Measurements from ENCODE around the gene FDXACB1. TPM values are rescaled to one million over a fixed set of nuclear protein-coding genes. Genes with fewer than 3 reads are reported as not detected.

Gene FDXACB1
- total RNA-seq, 1 donor = 3.7 TPM

GRCh38 chr11:111913997-111914396 is 35.0 kb upstream of the FDXACB1 start:
- H3K4me3 ChIP-seq (ENCODE audit: low read depth, low read length) = peak overlapping the region; percentile 55
- peak; percentile 86 for DNase-seq (ENCODE audit: low read depth)
- no peak for TF ChIP-seq CTCF (IDR thresholded peaks at IDR 0.05; ENCODE audit: insufficient read depth, low read length)

- TF ChIP-seq CTCF (IDR thresholded peaks at IDR 0.05; ENCODE audit: insufficient read depth, low read length) = no peak
- DNase-seq (ENCODE audit: low read depth) = no peak
- peak overlapping the region; percentile 55 for H3K4me3 ChIP-seq (ENCODE audit: low read depth, low read length)
These were observed 34.3 kb upstream of the FDXACB1 start for GRCh38 chr11:111913031-111913861.

GRCh38 chr11:111912535-111912934 is 33.6 kb upstream of the FDXACB1 start, which contains the start of gene HSPB2:
HSPB2 (plus strand) TSS chr11:111912734; CDS start chr11:111912830, 96 bp downstream.
- H3K4me3 ChIP-seq (ENCODE audit: low read depth, low read length) = peak within 1 kb of the TSS; percentile 55
- TF ChIP-seq CTCF (IDR thresholded peaks at IDR 0.05; ENCODE audit: insufficient read depth, low read length) = no peak
- no peak for DNase-seq (ENCODE audit: low read depth)

- H3K4me3 ChIP-seq (ENCODE audit: low read depth, low read length) = peak within 1 kb of the TSS; percentile 55
- peak; percentile 89 for DNase-seq (ENCODE audit: low read depth)
- TF ChIP-seq CTCF (IDR thresholded peaks at IDR 0.05; ENCODE audit: insufficient read depth, low read length) = no peak
These were observed 32.8 kb upstream of the FDXACB1 start, which contains the start of gene CRYAB for GRCh38 chr11:111911563-111912401. CRYAB (minus strand) TSS chr11:111911770; CDS start chr11:111911724, 46 bp downstream.

GRCh38 chr11:111910676-111911562 is 32.0 kb upstream of the FDXACB1 start:
- no peak for DNase-seq (ENCODE audit: low read depth)
- TF ChIP-seq CTCF (IDR thresholded peaks at IDR 0.05; ENCODE audit: insufficient read depth, low read length) = no peak
- H3K4me3 ChIP-seq (ENCODE audit: low read depth, low read length) = peak overlapping the region; percentile 29

GRCh38 chr11:111909378-111909777 is 30.4 kb upstream of the FDXACB1 start:
- DNase-seq (ENCODE audit: low read depth) = no peak
- no peak for TF ChIP-seq CTCF (IDR thresholded peaks at IDR 0.05; ENCODE audit: insufficient read depth, low read length)
- no peak overlapping the region for H3K4me3 ChIP-seq (ENCODE audit: low read depth, low read length)
